Esophagus muscularis mucosa (tissue), 4 donors: ENCODE results near the gene KPNA5. TPM values are rescaled to one million over a fixed set of nuclear protein-coding genes. Genes with fewer than 3 reads are reported as not detected.

Experiments
- DNase-seq: peaks from one replicate; pipeline ENCODE4 v3.0.0-alpha.2; 2017; ENCODE audit errors: extremely low spot score
- H3K27ac ChIP-seq, 4 donors: fragments of 200-600 bp; sonication (generic); replicated peaks in 1 of 4; 1 replicate in 3 of 4; 2 replicates in 1 of 4; pipeline ENCODE4 v1.5.1; 2016 to 2019; ENCODE audit warnings: mild to moderate bottlenecking in 1 of 4
- H3K27me3 ChIP-seq, 4 donors: fragments of 200-600 bp; sonication (generic); one replicate each; pipeline versions ENCODE4 v1.5.1 to v1.6.0; 2016 to 2019
- H3K36me3 ChIP-seq, 4 donors: fragments of 200-600 bp; sonication (generic); one replicate each; pipeline ENCODE4 v1.5.1; 2016 to 2019
- H3K4me1 ChIP-seq, 4 donors: fragments of 200-600 bp; sonication (generic); one replicate each; pipeline ENCODE4 v1.5.1; 2016 to 2019
- H3K4me3 ChIP-seq, 4 donors: fragments of 200-600 bp; sonication (generic); 1 replicate in 2 of 4; 2 replicates in 2 of 4; pipeline ENCODE4 v1.5.1; 2016 to 2019; ENCODE audit warnings: mild to moderate bottlenecking in 4 of 4, moderate library complexity in 1 of 4
- H3K9me3 ChIP-seq, 4 donors: fragments of 200-600 bp; sonication (generic); 1 replicate in 3 of 4; 2 replicates in 1 of 4; pipeline ENCODE4 v1.5.1; 2016 to 2019
- CTCF ChIP-seq, 3 experiments: fragments of 200-600 bp in 2 of 3; fragments of 450-650 bp in 1 of 3; sonication (generic) in 2 of 3; IDR thresholded peaks; one replicate each; pipeline ENCODE4 v1.5.1; 2017 to 2019; ENCODE audit warnings: antibody characterized with exemption in 3 of 3, mild to moderate bottlenecking in 2 of 3, moderate library complexity in 1 of 3
- EP300 ChIP-seq: sonication (generic); formaldehyde crosslinking; IDR thresholded peaks from one replicate; pipeline ENCODE4 v1.6.1; 2017; ENCODE audit warnings: antibody characterized with exemption
- POLR2A ChIP-seq: fragments of 450-650 bp; IDR thresholded peaks from one replicate; pipeline ENCODE4 v1.6.1; 2017; ENCODE audit warnings: antibody characterized with exemption, moderate library complexity, mild to moderate bottlenecking, low read depth
- POLR2AphosphoS5 ChIP-seq, 2 donors: sonication (generic); formaldehyde crosslinking; IDR thresholded peaks; one replicate each; pipeline ENCODE4 v1.6.1; 2017; ENCODE audit warnings: antibody characterized with exemption in 2 of 2
- WGBS: methylation state at CpG from one replicate; pipeline ENCODE4 v1.1.5; 2018; 5-methylcytosine and 5-hydroxymethylcytosine counted together
- intact Hi-C: fragments of 100-400 bp; cut with DNase I; formaldehyde crosslinking; loops from one replicate; pipeline ENCODE4 v1.15.1; 2023
- total RNA-seq, 4 donors: library from RNA; depleted of rRNA; stranded (reverse); fragments of >200 nt; gene quantifications; one replicate each; pipeline versions ENCODE4 v1.1.0 to v1.2.1, GENCODE V29; 2016

Gene KPNA5
- total RNA-seq, 4 donors from 2014 or later, result 8.7 to 15.0 (median 12.7) TPM

DNA sequence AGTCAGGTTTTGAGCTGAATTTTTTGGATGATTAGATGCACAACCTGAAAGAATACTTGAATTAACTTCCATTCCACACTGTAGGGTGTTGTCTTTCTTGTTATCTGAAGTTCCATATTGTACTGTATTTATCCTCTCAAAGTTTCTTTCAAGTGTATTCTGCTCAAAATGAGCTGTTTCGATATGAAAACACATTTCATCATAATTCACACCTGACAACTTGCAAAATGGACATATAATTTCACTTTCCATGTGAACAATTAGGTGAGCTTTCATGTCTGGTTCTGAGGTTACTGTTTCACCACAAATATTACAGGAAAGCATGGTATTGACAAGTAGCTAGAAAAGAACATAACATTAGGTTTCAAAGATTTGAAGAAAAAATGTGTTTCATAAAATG lies 14.1 kb upstream of the KPNA5 start:
- Histone ChIP-seq H3K27me3 (no peaks in the 10 kb centered on the region), H3K4me3 (no peak overlapping the region), H3K27ac (no peak overlapping the region), H3K36me3 (no peaks in the 10 kb centered on the region), H3K9me3 (no peaks in the 10 kb centered on the region), H3K4me1 (peaks cover 15 to 38% (median 33%) of the 10 kb centered on the region in 4 donors)
- no peak for DNase-seq
- TF ChIP-seq POLR2A (no peak), CTCF (IDR thresholded peaks at IDR 0.05) (no peak), EP300 (no peak), POLR2AphosphoS5 (IDR thresholded peaks at IDR 0.05) (no peak)
- intact Hi-C loops, result no loop called here
- WGBS, result 81% methylated on average over 1 of the region's 1 CpG

GRCh38 chr6:116667623-116668022 lies 13.4 kb upstream of the KPNA5 start:
- intact Hi-C loops, result no loop called here
- TF ChIP-seq POLR2A (no peak), CTCF (IDR thresholded peaks at IDR 0.05) (no peak), EP300 (no peak), POLR2AphosphoS5 (IDR thresholded peaks at IDR 0.05) (no peak)
- Histone ChIP-seq H3K36me3 (no peaks in the 10 kb centered on the region), H3K27me3 (no peaks in the 10 kb centered on the region), H3K4me1 (peaks cover 15 to 38% (median 33%) of the 10 kb centered on the region in 4 donors), H3K27ac (peak overlapping the region in 2 of 4 donors; percentile 81 to 83), H3K4me3 (peak overlapping the region; percentile 77 to 95 (median 84)), H3K9me3 (no peaks in the 10 kb centered on the region)
- 32% methylated on average over 3 of the region's 3 CpGs for WGBS
- no peak for DNase-seq

DNA sequence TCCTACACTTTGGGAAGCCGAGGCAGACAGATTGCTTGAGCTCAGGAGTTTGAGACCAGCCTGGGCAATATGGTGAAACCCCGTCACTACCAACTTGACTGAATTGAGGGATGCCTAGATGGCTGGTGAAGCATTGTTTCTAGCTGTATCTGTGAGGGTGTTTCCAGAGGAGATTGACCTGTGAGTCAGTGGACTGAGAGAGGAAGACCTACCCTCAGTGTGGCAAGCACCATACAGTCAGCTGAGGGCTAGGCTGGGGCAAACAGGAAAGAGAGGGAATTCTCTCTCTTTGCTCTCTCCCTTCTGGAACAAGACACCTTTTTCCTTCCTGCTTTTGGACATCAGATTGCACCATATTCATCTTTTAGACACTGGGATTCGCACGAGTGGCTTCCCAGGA lies 8.7 kb upstream of the KPNA5 start:
- DNase-seq, result no peak
- intact Hi-C loops, result no loop called here
- Histone ChIP-seq H3K27ac (no peak overlapping the region), H3K4me1 (peaks cover 0 to 10% (median 8%) of the 10 kb centered on the region in 4 donors), H3K4me3 (no peak overlapping the region), H3K36me3 (no peaks in the 10 kb centered on the region), H3K27me3 (no peaks in the 10 kb centered on the region), H3K9me3 (no peaks in the 10 kb centered on the region)
- WGBS, result 83% methylated on average over 4 of the region's 4 CpGs
- no peak for TF ChIP-seq CTCF (IDR thresholded peaks at IDR 0.05)
- TF ChIP-seq EP300, result no peak

GRCh38 chr6:116676021-116676420 lies 5.0 kb upstream of the KPNA5 start:
- Histone ChIP-seq H3K27me3 (no peaks in the 10 kb centered on the region), H3K9me3 (no peaks in the 10 kb centered on the region), H3K27ac (no peak overlapping the region), H3K36me3 (no peaks in the 10 kb centered on the region), H3K4me3 (no peak overlapping the region), H3K4me1 (peaks cover 4 to 9% (median 6%) of the 10 kb centered on the region in 4 donors)
- 93% methylated on average over 1 of the region's 1 CpG for WGBS
- TF ChIP-seq POLR2AphosphoS5 (IDR thresholded peaks at IDR 0.05) (no peak), POLR2A (no peak), CTCF (IDR thresholded peaks at IDR 0.05) (no peak), EP300 (no peak)
- intact Hi-C loops, result no loop called here
- DNase-seq, result no peak

GRCh38 chr6:116682334-116682712 lies 1.3 kb downstream of the KPNA5 start:
- Histone ChIP-seq H3K4me1 (peaks cover 17 to 39% (median 25%) of the 10 kb centered on the region in 4 donors), H3K36me3 (no peaks in the 10 kb centered on the region), H3K4me3 (peak overlapping the region; percentile 77 to 91 (median 88)), H3K27me3 (no peaks in the 10 kb centered on the region), H3K9me3 (no peaks in the 10 kb centered on the region), H3K27ac (peak overlapping the region in 2 of 4 donors; percentile 3 to 89)
- intact Hi-C loops, result no loop called here
- TF ChIP-seq POLR2A (no peak), EP300 (no peak), CTCF (IDR thresholded peaks at IDR 0.05) (no peak), POLR2AphosphoS5 (IDR thresholded peaks at IDR 0.05) (no peak)
- DNase-seq, result no peak
- 55% methylated on average over 5 of the region's 5 CpGs for WGBS
